ENCODE measurements around the gene LIME1. TPM values are rescaled to one million over a fixed set of nuclear protein-coding genes. Genes with fewer than 3 reads are reported as not detected.

Gene LIME1
- polyA plus RNA-seq, 3 donors: 0.39 to 8.8 (median 0.62) TPM

DNA sequence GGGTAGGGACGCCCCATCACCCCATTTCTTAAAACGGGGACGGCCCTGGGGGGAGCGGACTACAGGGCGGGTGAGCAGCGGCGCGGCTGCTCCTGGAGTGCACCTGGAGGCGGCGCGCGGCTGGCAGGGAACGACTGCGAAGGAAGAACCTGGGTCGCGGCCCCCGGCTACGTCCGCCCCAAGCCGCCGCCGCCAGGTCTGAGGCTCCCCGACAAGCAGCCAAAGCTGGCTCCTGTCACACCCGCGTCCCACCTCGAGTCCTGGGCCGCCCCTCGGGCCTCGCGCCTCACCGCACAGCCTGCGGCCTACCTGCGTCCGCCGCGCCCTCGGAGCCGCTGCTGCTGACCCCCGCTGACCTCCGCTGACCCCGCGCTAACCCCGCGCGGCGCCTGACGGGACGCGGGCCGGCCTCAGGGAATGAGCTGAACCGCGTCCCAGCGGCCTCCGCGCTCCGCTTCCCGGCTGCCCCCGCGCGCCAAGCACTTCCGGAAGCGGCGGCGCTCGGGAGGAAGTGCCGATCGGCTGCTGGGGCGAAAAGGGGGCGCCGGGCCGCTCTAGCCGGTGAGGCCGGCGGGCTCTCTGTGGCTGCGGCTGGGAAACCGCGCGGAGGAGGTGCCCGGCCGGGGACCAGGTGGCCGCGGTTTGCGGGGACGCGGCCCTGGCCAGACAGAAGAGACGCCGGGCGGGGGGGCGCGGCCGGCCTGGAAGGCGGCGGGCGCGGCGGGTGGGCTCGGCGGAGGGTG, 28.7 kb upstream of the LIME1 start, which contains the start of the genes ARFRP1 and ZGPAT:
Gene ARFRP1, minus strand, starts transcription at position 419 of the 743 bp plus-strand sequence. CDS start 885 bp downstream, outside the sequence.
Gene ZGPAT, plus strand, starts transcription at position 482 of the 743 bp plus-strand sequence. CDS start 542 bp downstream, outside the sequence.
- TF ChIP-seq CTCF (IDR thresholded peaks at IDR 0.05): no peak
- peaks cover 23 to 30% of the 10 kb centered on the region in 2 donors for H3K4me1 ChIP-seq (ENCODE audit: control insufficient read depth in 1 of 2, insufficient read depth in 2 of 2, low read length in 2 of 2)
- H3K4me3 ChIP-seq (replicated peaks in 1 of 3; ENCODE audit: low read depth in 2 of 3, low read length in 3 of 3): peak within 1 kb of the TSS; percentile 35 to 86 (median 71)
- H3K9me3 ChIP-seq (replicated peaks in 1 of 2; ENCODE audit: control insufficient read depth in 1 of 2, insufficient read depth in 1 of 2, low read length in 2 of 2): no peaks in the 10 kb centered on the region
- peaks cover 51 to 56% of the 10 kb centered on the region in 2 donors for H3K36me3 ChIP-seq (replicated peaks in 1 of 2; ENCODE audit: control insufficient read depth in 1 of 2, insufficient read depth in 2 of 2, low read length in 2 of 2)
- peak within 1 kb of the TSS; percentile 97 for H3K4me2 ChIP-seq (replicated peaks; ENCODE audit: extremely low read depth, low read length, poor library complexity, severe bottlenecking)
- Mint-ChIP-seq H3K4me1 (peaks cover 34% of the 10 kb centered on the region), H3K9me3 (peaks cover 0 to 6% (median 0%) of the 10 kb centered on the region in 7 donors), H3K36me3 (peaks cover 49 to 68% of the 10 kb centered on the region in 2 donors), H3K4me3 (peak within 1 kb of the TSS; percentile 82 to 88), H3K27me3 (ENCODE audit: low read depth in 3 of 3) (peaks cover 0 to 3% (median 0%) of the 10 kb centered on the region in 3 donors), H3K27ac (peak within 1 kb of the TSS; percentile 71 to 89 (median 82))
- no peaks in the 10 kb centered on the region for H3K27me3 ChIP-seq (ENCODE audit: control insufficient read depth in 2 of 2, insufficient read depth in 2 of 2, low read length in 2 of 2)
- peak within 1 kb of the TSS; percentile 82 for H2AFZ ChIP-seq (ENCODE audit: insufficient read depth, low read depth, low read length, poor library complexity, severe bottlenecking)
- H4K20me1 ChIP-seq (ENCODE audit: insufficient read depth, low read length): peaks cover 60% of the 10 kb centered on the region
- WGBS (ENCODE audit: insufficient coverage): under 1% methylated on average over 98 of the region's 98 CpGs
- H3K27ac ChIP-seq (ENCODE audit: low read depth in 1 of 2, low read length in 2 of 2): peak within 1 kb of the TSS; percentile 41 to 81
- peak within 1 kb of the TSS; percentile 85 for H3K9ac ChIP-seq (ENCODE audit: insufficient read depth, low read length, poor library complexity, severe bottlenecking)
- intact Hi-C loops (cut with micrococcal nuclease): loop anchor here (2.0 to 5.0 kb wide), 5 partner anchors 21 to 250 kb away; partner anchors contain the start of genes RTEL1 (in 2 of the 2) and UCKL1 (in 1 of the 2)
- peak; percentile 83 to 87 (median 86) for DNase-seq
- H3K79me2 ChIP-seq (ENCODE audit: insufficient read depth, low read length): peaks cover 72% of the 10 kb centered on the region
